Osteoblast (primary cell): Measurements from ENCODE around the gene FIGNL2. TPM values are rescaled to one million over a fixed set of nuclear protein-coding genes. Genes with fewer than 3 reads are reported as not detected.
A peak's percentile ranks its signal among the peaks of the same experiment; 100 is the strongest.

Experiments used
- DNase-seq: peaks from one replicate; pipeline ENCODE4 v3.0.0; 2011; ENCODE audit warnings: low spot score, mixed read lengths; ENCODE audit not compliant: insufficient read length; ENCODE audit errors: missing footprints
- H2AFZ ChIP-seq: 2 replicates; pipeline ENCODE4 v1.6.0; 2011; ENCODE audit warnings: mild to moderate bottlenecking, low read length
- H3K27ac ChIP-seq: 2 replicates; pipeline ENCODE4 v1.5.1; 2011; ENCODE audit warnings: mild to moderate bottlenecking, low read depth, low read length, moderate library complexity
- H3K27me3 ChIP-seq: 2 replicates; pipeline ENCODE4 v1.6.0; 2012; ENCODE audit warnings: mild to moderate bottlenecking, control low read depth, inconsistent platforms, low read length, moderate library complexity; ENCODE audit not compliant: insufficient read depth
- H3K36me3 ChIP-seq: 2 replicates; pipeline ENCODE4 v1.5.1; 2011; ENCODE audit warnings: mild to moderate bottlenecking, low read length, control low read depth, moderate library complexity; ENCODE audit not compliant: insufficient read depth
- H3K4me1 ChIP-seq: 2 replicates; pipeline ENCODE4 v1.5.1; 2011; ENCODE audit warnings: mild to moderate bottlenecking, low read length, control low read depth, moderate library complexity; ENCODE audit not compliant: insufficient read depth
- H3K4me2 ChIP-seq: 2 replicates; pipeline ENCODE4 v1.6.0; 2011; ENCODE audit warnings: mild to moderate bottlenecking, low read length; ENCODE audit not compliant: insufficient read depth
- H3K4me3 ChIP-seq: fragments of 200-600 bp; sonication (generic); 3 replicates; pipeline ENCODE4 v1.5.1; 2012; ENCODE audit warnings: mild to moderate bottlenecking, low read length, inconsistent platforms; ENCODE audit not compliant: insufficient read depth
- H3K79me2 ChIP-seq: 2 replicates; pipeline ENCODE4 v1.6.0; 2012; ENCODE audit warnings: mild to moderate bottlenecking, low read length, control low read depth, inconsistent platforms; ENCODE audit not compliant: insufficient read depth
- H3K9me3 ChIP-seq: 2 replicates; pipeline ENCODE4 v1.5.1; 2011; ENCODE audit warnings: low read depth, low read length, control low read depth
- H4K20me1 ChIP-seq: 2 replicates; pipeline ENCODE4 v1.6.0; 2012; ENCODE audit warnings: mild to moderate bottlenecking, low read length, control low read depth; ENCODE audit not compliant: insufficient read depth
- total RNA-seq: library from RNA; depleted of rRNA; stranded (reverse); fragments of >200 nt; gene quantifications from 2 replicates; pipeline ENCODE4 v1.2.3, GENCODE V29; 2012
- TF ChIP-seq, protein P1 (sequence below): IDR thresholded peaks from 2 replicates; pipeline ENCODE4 v1.5.1; 2011; ENCODE audit warnings: mild to moderate bottlenecking, low read depth, low read length, moderate library complexity; ENCODE audit errors: extremely low read depth

Gene FIGNL2
- total RNA-seq, 1 donor: 0.36 TPM

DNA sequence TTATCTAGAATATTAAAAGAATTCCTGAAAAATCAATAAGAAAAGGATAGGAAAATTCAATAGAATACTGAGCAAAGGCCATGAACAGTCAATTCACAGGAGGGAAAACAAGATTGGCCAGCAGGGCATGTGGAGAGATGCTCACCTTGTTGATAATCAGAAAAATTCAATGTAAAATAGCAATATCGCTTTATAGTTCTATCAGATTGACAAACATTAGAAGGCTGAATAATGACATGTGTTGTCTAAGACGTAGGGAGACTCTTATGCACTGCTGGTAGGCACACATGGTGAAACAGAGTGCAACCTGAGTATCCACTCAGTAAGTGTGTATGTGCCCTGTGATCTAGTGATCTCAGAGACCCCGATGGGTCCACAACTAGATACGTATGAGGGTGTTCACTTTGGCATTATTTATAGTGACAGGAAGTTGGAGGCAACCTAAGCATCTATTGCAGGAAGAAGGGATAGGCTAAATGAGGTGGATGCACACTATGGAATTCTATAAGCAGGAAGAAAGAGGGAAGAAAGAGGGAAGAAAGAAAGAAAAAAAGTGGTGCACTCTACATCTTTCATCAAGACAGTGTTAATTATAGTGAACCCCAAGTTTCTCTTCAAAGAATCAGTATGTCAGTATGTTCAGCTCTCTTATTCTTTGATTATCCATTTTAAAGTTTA, 35.6 kb upstream of the FIGNL2 start:
- Histone ChIP-seq H3K4me3 (no peak overlapping the region), H3K36me3 (no peaks in the 10 kb centered on the region), H3K27ac (no peak overlapping the region), H3K27me3 (no peaks in the 10 kb centered on the region), H3K79me2 (no peaks in the 10 kb centered on the region), H2AFZ (no peak overlapping the region), H3K9me3 (no peaks in the 10 kb centered on the region), H3K4me2 (no peak overlapping the region), H3K4me1 (peaks cover 14% of the 10 kb centered on the region), H4K20me1 (no peaks in the 10 kb centered on the region)
- TF ChIP-seq, protein P1, sequence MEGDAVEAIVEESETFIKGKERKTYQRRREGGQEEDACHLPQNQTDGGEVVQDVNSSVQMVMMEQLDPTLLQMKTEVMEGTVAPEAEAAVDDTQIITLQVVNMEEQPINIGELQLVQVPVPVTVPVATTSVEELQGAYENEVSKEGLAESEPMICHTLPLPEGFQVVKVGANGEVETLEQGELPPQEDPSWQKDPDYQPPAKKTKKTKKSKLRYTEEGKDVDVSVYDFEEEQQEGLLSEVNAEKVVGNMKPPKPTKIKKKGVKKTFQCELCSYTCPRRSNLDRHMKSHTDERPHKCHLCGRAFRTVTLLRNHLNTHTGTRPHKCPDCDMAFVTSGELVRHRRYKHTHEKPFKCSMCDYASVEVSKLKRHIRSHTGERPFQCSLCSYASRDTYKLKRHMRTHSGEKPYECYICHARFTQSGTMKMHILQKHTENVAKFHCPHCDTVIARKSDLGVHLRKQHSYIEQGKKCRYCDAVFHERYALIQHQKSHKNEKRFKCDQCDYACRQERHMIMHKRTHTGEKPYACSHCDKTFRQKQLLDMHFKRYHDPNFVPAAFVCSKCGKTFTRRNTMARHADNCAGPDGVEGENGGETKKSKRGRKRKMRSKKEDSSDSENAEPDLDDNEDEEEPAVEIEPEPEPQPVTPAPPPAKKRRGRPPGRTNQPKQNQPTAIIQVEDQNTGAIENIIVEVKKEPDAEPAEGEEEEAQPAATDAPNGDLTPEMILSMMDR: no peak
- peak; percentile 63 for DNase-seq

DNA sequence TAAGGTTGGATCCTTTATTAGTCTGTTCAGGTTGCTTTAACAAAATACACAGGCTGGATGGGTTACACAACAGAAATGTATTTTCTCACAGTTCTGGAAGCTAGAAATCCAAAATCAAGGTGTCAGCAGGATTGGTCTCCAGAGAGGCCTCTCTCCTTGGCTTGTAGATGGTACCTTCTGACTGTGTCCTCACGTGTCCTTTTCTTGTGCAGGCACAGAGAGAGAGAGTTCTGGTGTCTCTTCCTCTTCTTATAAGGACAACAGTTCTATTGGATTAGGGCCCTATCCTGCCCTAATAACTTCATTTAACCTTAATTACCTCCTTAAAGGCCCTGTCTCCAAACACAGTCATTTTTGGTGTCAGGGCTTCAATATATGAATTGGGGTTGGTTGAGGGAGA, 34.8 kb upstream of the FIGNL2 start:
- Histone ChIP-seq H4K20me1 (no peaks in the 10 kb centered on the region), H3K4me1 (peaks cover 14% of the 10 kb centered on the region), H3K4me2 (no peak overlapping the region), H3K79me2 (no peaks in the 10 kb centered on the region), H2AFZ (no peak overlapping the region), H3K27me3 (no peaks in the 10 kb centered on the region), H3K36me3 (no peaks in the 10 kb centered on the region), H3K27ac (no peak overlapping the region), H3K9me3 (no peaks in the 10 kb centered on the region), H3K4me3 (no peak overlapping the region)
- TF ChIP-seq, protein P1: no peak
- DNase-seq: no peak

DNA sequence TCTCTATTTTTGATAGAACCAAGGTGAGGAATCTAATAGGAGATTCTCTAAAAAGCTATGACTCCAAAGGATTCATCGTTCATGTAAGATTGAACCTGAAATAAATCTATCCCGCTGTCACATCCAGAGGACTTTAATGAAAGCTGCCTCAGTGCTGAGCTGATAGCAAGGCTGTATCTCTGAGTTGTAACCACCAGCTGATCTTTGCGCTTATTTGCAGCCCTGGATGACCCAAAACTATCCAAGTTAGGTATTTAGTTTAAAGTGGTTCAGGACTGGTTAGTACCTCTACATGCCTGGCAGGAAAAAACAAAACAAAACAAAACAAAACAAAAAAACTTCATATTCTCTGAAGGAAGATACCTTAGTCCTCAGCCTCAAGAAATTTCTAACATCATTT, 30.6 kb upstream of the FIGNL2 start:
- H3K27me3 ChIP-seq: peaks cover 2% of the 10 kb centered on the region
- H2AFZ ChIP-seq: no peak overlapping the region
- no peak overlapping the region for H3K4me2 ChIP-seq
- H3K9me3 ChIP-seq: no peaks in the 10 kb centered on the region
- TF ChIP-seq, protein P1: no peak
- no peaks in the 10 kb centered on the region for H3K4me1 ChIP-seq
- DNase-seq: peak; percentile 11
- H3K4me3 ChIP-seq: no peak overlapping the region
- no peaks in the 10 kb centered on the region for H3K79me2 ChIP-seq
- no peaks in the 10 kb centered on the region for H4K20me1 ChIP-seq
- no peaks in the 10 kb centered on the region for H3K36me3 ChIP-seq
- no peak overlapping the region for H3K27ac ChIP-seq

DNA sequence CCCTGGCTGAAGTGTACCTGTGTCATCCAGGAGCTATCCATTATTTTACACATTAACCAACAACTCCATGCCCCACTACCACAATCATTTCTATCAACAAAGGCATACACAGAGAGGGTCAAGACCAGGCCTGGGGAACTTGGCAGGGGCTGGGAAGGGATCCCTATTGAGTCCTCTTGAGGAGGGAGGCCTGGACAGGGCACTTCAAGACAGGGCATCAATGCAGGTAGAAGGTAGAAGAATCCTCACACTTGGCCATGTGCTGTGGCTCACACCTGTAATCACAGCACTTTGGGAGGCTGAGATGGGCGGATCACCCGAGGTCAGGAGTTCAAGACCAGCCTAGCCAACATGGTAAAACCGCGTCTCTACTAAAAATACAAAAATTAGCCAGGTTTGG, 26.0 kb upstream of the FIGNL2 start:
- Histone ChIP-seq H3K4me1 (no peaks in the 10 kb centered on the region), H3K4me3 (no peak overlapping the region), H3K27ac (no peak overlapping the region), H3K27me3 (peaks cover 12% of the 10 kb centered on the region), H4K20me1 (no peaks in the 10 kb centered on the region), H3K9me3 (no peaks in the 10 kb centered on the region), H3K4me2 (no peak overlapping the region), H3K79me2 (no peaks in the 10 kb centered on the region), H3K36me3 (no peaks in the 10 kb centered on the region), H2AFZ (no peak overlapping the region)
- TF ChIP-seq, protein P1: no peak
- DNase-seq: no peak
